Uterus (tissue), 2 donors: Measurements from ENCODE around the gene THSD4.

Source experiments
- POLR2A ChIP-seq, 2 donors: fragments of 450-650 bp; IDR thresholded peaks; one replicate each; pipeline ENCODE4 v1.6.1; 2016; ENCODE audit warnings: antibody characterized with exemption in 2 of 2, mild to moderate bottlenecking in 1 of 2, moderate library complexity in 1 of 2
- TF ChIP-seq, protein P1 (sequence below), 4 experiments: fragments of 200-600 bp in 2 of 4; fragments of 450-650 bp in 2 of 4; sonication (generic) in 2 of 4; IDR thresholded peaks; one replicate each; pipeline ENCODE4 v1.5.1; 2016 to 2019; ENCODE audit warnings: antibody characterized with exemption in 4 of 4, mild to moderate bottlenecking in 2 of 4, moderate library complexity in 1 of 4

DNA sequence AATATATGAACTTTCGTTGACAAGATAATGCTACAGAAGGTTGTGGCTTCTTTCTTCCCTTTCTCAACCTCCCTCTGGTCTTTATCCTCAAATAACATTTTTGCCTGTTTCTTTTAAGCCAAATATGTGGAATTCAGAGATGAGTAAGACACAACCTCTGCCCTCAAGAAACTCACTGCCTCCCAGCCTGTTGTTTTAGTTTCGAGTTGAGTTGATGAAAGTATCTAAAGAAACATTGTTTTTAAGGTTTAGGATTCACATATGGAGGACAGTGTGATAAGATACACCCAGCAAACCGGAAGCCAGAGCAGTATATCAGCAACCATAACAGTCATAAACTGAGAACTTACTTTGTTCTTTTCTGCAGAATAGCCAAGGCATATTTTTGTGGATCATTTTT is 218.6 kb downstream of the THSD4 start:
- TF ChIP-seq, protein P1, sequence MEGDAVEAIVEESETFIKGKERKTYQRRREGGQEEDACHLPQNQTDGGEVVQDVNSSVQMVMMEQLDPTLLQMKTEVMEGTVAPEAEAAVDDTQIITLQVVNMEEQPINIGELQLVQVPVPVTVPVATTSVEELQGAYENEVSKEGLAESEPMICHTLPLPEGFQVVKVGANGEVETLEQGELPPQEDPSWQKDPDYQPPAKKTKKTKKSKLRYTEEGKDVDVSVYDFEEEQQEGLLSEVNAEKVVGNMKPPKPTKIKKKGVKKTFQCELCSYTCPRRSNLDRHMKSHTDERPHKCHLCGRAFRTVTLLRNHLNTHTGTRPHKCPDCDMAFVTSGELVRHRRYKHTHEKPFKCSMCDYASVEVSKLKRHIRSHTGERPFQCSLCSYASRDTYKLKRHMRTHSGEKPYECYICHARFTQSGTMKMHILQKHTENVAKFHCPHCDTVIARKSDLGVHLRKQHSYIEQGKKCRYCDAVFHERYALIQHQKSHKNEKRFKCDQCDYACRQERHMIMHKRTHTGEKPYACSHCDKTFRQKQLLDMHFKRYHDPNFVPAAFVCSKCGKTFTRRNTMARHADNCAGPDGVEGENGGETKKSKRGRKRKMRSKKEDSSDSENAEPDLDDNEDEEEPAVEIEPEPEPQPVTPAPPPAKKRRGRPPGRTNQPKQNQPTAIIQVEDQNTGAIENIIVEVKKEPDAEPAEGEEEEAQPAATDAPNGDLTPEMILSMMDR (IDR thresholded peaks at IDR 0.05), result no peak
- no peak for TF ChIP-seq POLR2A (IDR thresholded peaks at IDR 0.05)
